HT1080 (cell line): Measurements from ENCODE around the gene ACHE. TPM values are rescaled to one million over a fixed set of nuclear protein-coding genes. Genes with fewer than 3 reads are reported as not detected.
"Not testable (repeated sequence)": the region's sequence is repeated elsewhere in the genome, so short reads cannot be mapped to it uniquely, and the experiment has no call there.

Source experiments
- DNase-seq: peaks from one replicate; pipeline ENCODE4 v3.0.0-alpha.2; 2015; ENCODE audit warnings: low read depth
- polyA plus RNA-seq, 2 experiments: library from polyadenylated mRNA; depleted of rRNA; stranded (reverse); fragments of >200 nt; gene quantifications; 2 replicates each; pipeline ENCODE4 v1.2.3, GENCODE V29; 2015
- total RNA-seq: library from RNA; depleted of rRNA; stranded (reverse); fragments of >200 nt; shearing (Covaris generic); gene quantifications from 2 replicates; pipeline ENCODE4 v1.2.3, GENCODE V29; 2014; rRNA removed

ACHE gene
- 0.27 TPM in 1 of 2 replicates, not detected in the other for total RNA-seq
- 0.10 TPM in 1 of 2 replicates, not detected in the other for polyA plus RNA-seq (2015; cell fraction: cytosol; rRNA removed)
- polyA plus RNA-seq (2015; cell fraction: nucleus; rRNA removed) = 0.26 TPM in 1 of 2 replicates, not detected in the other

- DNase-seq = no peak
Observed at GRCh38 chr7:100895701-100895955, at the start of gene ACHE. Gene ACHE (minus strand): TSS chr7:100895888. CDS start chr7:100894232, 1,656 bp downstream.

DNA sequence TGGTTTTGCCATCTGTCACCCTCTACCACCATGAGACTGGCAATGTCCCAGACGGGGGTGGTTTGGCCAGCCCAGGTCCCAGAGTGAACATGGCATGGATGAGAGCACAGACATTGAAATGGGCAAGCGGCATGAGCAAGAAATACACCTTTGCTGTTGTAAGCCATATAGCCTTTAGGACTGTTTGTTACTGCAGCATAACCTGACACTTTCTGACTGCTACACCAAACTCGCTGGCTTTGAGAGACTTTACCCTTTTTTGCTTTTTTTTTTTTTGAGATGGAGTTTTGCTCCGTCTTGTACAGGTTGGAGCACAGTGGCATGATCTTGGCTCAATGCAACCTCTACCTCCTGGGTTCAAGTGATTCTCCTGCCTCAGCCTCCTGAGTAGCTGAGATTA is 48.5 kb upstream of the ACHE start:
- no peak for DNase-seq

GRCh38 chr7:100943693-100944092 is 48.0 kb upstream of the ACHE start:
- DNase-seq = no peak

DNA sequence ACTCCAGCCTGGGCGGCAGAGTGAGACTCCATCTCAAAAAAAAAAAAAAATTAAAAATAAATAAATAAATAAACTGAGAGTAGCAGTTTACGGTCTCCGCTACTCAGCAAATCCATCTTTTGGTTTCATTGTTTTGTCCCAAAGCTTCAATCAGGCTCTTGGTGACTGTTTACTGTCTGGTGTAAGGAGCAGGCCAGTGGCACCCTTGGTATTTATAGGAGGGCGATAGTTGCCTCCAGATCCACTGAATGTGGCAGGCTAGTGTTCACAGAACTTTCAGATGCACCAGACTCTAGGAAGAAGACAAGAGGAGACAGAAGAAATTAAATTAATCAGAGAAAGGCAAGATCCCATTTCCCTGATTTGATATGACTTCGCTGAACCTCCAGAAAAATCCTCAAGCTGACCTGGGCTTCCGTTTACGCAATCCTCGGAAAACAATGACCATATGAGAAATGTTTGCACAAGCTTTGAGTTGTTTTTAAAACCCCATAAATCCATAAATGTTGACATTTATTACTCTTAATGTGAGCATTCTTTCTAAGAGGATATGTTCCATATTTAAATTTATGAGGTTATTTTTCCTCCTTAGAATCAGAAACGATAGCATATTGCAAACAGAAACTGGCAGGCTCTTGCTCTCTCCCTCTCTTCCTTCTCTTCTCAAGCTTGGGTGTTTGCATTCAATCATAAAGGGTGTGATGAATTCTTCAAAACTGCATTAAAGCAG is 46.5 kb upstream of the ACHE start:
- no peak for DNase-seq

DNA sequence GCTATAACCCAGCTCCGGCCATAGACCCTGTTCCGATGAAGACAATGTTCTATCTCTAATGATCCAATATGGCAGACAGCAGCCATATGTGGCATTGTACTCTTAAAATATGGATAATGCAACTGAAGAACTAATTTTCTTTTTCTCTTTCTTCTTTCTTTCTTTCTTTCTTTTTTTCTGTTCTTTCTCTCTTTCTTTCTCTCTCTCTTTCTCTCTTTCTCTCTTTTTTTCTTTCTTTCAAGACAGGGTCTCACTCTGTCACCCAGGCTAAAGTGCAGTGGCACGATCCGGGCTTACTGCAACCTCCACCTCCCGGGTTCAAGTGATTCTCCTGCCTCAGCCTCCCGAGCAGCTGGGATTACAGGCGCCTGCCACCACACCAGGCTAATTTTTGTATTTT is 40.5 kb upstream of the ACHE start:
- not testable (repeated sequence) for DNase-seq

DNA sequence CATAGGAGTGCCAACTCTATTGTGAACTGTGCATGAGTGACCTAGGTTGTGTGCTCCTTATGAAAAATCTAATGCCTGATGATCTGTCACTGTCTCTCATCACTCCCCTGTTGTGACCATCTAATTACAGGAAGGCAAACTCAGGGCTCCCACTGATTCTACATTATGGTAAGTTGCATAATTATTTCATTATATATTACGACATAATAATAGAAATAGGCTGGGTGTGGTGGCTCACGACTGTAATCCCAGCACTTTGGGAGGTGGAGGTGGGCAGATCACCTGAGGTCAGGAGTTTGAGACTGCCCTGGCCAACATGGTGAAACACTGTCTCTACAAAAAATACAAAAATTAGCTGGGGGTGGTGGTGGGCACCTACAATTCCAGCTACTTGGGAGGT is 39.7 kb upstream of the ACHE start:
- DNase-seq = not testable (repeated sequence)

DNA sequence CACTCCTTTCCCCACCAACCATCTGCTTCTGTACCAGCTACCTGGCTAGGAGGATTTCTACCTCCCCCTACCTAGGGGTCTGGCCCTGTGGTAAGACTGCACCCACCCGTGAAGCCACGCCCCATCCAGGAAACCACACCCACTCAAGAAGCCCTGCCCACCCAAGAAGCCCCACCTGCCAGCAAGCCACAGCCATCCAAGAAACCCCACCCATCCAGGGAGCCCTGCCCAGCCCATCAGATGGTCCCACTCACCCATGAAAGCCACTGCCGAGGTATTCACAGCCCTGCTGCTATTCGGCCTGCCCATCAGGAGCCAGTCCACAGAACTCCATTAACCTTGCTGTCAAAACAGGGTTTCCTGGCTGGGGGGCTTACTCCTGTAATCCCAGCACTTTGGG is 38.0 kb upstream of the ACHE start:
- no peak for DNase-seq

- no peak for DNase-seq
Observed at GRCh38 chr7:100929808-100930174, 34.1 kb upstream of the ACHE start.

DNA sequence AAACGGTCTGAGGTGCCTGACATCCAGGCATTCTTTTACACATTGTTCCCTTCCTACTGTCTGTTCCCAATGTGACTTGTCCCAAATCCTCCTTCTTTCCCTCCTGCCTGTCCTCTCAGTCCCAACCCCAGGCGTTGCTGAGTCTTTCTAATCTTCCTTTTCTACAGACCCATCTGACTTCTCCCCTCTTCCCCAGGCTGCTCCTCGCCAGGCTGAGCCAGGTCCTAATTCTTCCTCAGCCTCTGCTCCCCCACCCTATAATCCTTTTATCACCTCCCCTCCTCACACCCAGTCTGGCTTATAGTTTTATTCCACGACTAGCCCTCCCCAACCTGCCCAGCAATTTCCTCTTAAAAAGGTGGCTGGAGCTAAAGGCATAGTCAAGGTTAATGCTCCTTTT is 27.9 kb upstream of the ACHE start:
- not testable (repeated sequence) for DNase-seq

DNA sequence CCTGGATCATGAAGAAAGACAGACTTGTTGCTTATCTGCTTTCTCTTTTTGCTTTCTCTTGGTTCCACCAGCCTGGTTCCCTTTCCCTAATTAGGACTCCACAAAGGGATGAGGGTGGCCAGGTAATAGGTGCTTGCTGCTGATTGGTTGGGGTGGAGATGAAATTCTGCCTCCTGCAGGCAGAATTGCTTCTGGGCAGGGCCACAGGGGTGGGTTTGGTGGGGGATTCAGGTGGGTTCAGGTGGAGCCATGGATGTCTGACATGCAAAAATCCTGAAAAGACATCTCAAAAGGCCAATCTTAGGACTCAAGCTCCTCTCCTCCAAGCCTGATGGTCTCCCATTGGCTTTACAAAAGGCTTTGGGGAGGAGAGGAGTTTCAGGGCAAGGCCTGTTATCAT is 25.4 kb upstream of the ACHE start:
- no peak for DNase-seq

GRCh38 chr7:100919779-100920437 is 24.2 kb upstream of the ACHE start:
- not testable (repeated sequence) for DNase-seq

- DNase-seq = not testable (repeated sequence)
Observed at GRCh38 chr7:100919335-100919734, 23.6 kb upstream of the ACHE start.

DNA sequence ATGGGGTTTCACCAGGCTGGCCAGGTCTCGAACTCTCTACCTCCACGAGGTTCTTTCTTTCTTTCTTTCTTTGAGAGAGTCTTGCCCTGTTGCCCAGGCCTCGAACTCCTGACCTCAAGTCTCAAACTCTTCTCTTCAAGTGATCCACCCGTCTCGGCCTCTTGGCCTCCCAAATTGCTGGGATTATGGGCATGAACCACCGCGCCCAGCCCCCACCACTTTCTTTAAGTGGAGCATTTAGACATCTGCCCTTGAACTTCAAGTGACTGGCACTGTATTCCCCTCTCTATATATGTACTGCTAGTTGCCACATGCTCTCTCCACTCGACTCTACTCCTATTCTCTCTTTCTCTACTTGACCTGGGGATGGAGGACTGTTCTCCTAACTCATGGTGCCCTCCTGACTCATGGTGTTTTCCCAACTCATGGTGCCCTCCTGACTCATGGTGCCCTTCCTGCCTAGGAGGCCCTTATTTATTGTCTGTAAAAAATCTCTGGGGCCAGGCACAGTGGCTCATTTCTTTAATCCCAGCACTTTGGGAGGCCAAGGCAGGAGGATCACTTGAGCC is 19.3 kb upstream of the ACHE start:
- peak; percentile 59 for DNase-seq

GRCh38 chr7:100914208-100914878 is 18.7 kb upstream of the ACHE start:
- DNase-seq = no peak

- DNase-seq = no peak
Observed at GRCh38 chr7:100911484-100911883, 15.8 kb upstream of the ACHE start.

DNA sequence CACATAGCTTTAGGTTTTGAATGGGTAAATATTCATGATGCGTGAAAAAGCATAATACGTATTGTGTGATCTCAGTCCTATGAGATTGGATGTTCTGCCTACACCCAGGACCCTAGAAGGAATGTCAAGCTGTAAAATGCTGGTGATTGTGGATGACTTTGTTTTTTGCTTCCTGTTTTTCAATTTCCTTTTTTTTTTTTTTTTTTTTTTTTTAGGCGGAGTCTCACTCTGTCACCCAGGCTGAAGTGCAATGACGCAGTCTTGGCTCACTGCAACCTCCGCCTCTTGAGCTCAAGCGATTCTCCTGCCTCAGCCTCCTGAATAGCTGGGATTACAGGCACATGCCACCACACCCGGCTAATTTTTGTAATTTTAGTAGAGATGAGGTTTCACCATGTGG is 14.8 kb upstream of the ACHE start:
- not testable (repeated sequence) for DNase-seq

GRCh38 chr7:100908512-100908911 is 12.8 kb upstream of the ACHE start:
- DNase-seq = no peak

DNA sequence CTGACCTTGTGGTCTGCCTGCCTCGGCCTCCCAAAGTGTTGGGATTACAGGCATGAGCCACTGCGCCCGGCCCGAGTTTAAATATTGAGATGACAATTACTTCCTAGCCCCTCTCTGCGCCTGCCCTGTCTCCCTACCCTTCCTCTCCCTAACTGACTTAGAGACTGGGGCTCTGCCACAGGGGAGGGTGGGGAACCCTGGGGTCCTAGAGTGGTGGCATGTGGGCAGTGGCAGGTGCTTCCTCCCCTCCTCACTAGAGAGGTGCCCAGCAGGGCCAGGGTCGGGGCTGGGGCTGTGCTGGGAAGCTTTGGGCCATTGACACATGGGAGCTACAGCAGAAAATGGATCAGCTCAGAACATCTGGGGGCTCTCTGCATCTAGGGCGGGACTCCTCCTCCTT is 7.0 kb upstream of the ACHE start:
- no peak for DNase-seq

DNA sequence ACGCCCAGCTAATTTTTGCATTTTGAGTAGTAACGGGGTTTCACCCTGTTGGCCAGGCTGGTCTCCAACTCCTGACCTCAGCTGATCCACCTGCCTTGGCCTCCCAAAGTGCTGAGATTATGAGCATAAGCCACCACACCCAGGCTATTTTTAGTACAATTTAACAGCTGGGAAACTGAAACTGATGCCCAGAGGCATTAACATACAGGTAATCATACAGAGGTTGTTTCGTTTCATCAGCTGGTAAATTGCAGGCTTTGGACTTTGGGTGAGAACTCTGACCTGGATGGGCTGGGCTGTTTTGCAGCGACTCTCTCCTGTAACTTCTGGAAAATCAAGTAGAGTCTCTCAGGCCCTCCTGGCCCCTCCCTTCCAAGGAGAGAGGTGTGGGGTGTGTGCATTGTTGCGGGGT is 6.2 kb upstream of the ACHE start:
- DNase-seq = no peak

- no peak for DNase-seq
Observed at GRCh38 chr7:100900978-100901377, 5.3 kb upstream of the ACHE start.

- no peak for DNase-seq
Observed at GRCh38 chr7:100899432-100899831, 3.7 kb upstream of the ACHE start.

- no peak for DNase-seq
Observed at GRCh38 chr7:100897772-100898454, 2.2 kb upstream of the ACHE start.
